Keratinocyte (primary cell): ENCODE results near the gene RBSN. TPM values are rescaled to one million over a fixed set of nuclear protein-coding genes. Genes with fewer than 3 reads are reported as not detected.
A peak's percentile ranks its signal among the peaks of the same experiment; 100 is the strongest.

Source experiments
- DNase-seq: peaks from one replicate; pipeline ENCODE4 v3.0.0-alpha.2; 2011; ENCODE audit warnings: low read depth, missing footprints, low spot score
- FAIRE-seq: peaks from 2 replicates; lab custom pipeline; 2011; peaks lifted over from hg19 to GRCh38; lab: Jason Lieb, UNC
- H2AFZ ChIP-seq: 2 replicates; pipeline ENCODE4 v1.6.0; 2012; ENCODE audit warnings: low read length, control low read depth, inconsistent platforms; ENCODE audit not compliant: control insufficient read depth
- H3K27ac ChIP-seq: 2 replicates; pipeline ENCODE4 v1.5.1; 2011; ENCODE audit warnings: low read length; ENCODE audit not compliant: control insufficient read depth, insufficient read depth
- H3K27me3 ChIP-seq: 3 replicates; pipeline ENCODE4 v1.6.0; 2011; ENCODE audit warnings: low read length; ENCODE audit not compliant: control insufficient read depth, insufficient read depth; ENCODE audit errors: extremely low read depth
- H3K36me3 ChIP-seq, 2 experiments: 2 replicates in 1 of 2; 3 replicates in 1 of 2; pipeline ENCODE4 v1.5.1; 2011; ENCODE audit warnings: low read length in 2 of 2, mild to moderate bottlenecking in 1 of 2; ENCODE audit not compliant: control insufficient read depth in 2 of 2, insufficient read depth in 2 of 2; ENCODE audit errors: extremely low read depth in 1 of 2
- H3K4me1 ChIP-seq: 3 replicates; pipeline ENCODE4 v1.5.1; 2011; ENCODE audit warnings: low read length; ENCODE audit not compliant: control insufficient read depth, insufficient read depth; ENCODE audit errors: extremely low read depth
- H3K4me2 ChIP-seq: 3 replicates; pipeline ENCODE4 v1.6.0; 2011; ENCODE audit warnings: low read depth, low read length; ENCODE audit not compliant: control insufficient read depth, insufficient read depth; ENCODE audit errors: extremely low read depth
- H3K4me3 ChIP-seq, 3 experiments: fragments of 200-600 bp in 1 of 3; sonication (generic) in 1 of 3; 2 replicates in 2 of 3; 3 replicates in 1 of 3; pipeline ENCODE4 v1.5.1; 2011 to 2016; ENCODE audit warnings: low read length in 3 of 3, mild to moderate bottlenecking in 3 of 3, control low read depth in 2 of 3, inconsistent platforms in 1 of 3, low read depth in 1 of 3, mixed read lengths in 1 of 3, mixed run types in 1 of 3, moderate library complexity in 1 of 3; ENCODE audit not compliant: control insufficient read depth in 2 of 3, insufficient read depth in 2 of 3; ENCODE audit errors: extremely low read depth in 1 of 3
- H3K79me2 ChIP-seq: 2 replicates; pipeline ENCODE4 v1.6.0; 2012; ENCODE audit warnings: low read length; ENCODE audit not compliant: control insufficient read depth, insufficient read depth
- H3K9ac ChIP-seq: 3 replicates; pipeline ENCODE4 v1.6.0; 2011; ENCODE audit warnings: low read length; ENCODE audit not compliant: control insufficient read depth, insufficient read depth; ENCODE audit errors: extremely low read depth
- H3K9me1 ChIP-seq: 3 replicates; pipeline ENCODE4 v1.6.0; 2011; ENCODE audit warnings: low read length; ENCODE audit not compliant: control insufficient read depth, insufficient read depth; ENCODE audit errors: extremely low read depth
- H3K9me3 ChIP-seq: 2 replicates; pipeline ENCODE4 v1.5.1; 2012; ENCODE audit warnings: low read depth, low read length; ENCODE audit not compliant: control insufficient read depth
- H4K20me1 ChIP-seq: 3 replicates; pipeline ENCODE4 v1.6.0; 2011; ENCODE audit warnings: low read length; ENCODE audit not compliant: control insufficient read depth, insufficient read depth; ENCODE audit errors: extremely low read depth
- CTCF ChIP-seq, 3 experiments: IDR thresholded peaks in 1 of 3; conservative IDR thresholded peaks in 1 of 3; optimal IDR thresholded peaks in 1 of 3; 2 replicates in 2 of 3; 3 replicates in 1 of 3; pipeline versions ENCODE3 to v1.5.1; 2011; ENCODE audit warnings: low read length in 3 of 3, mild to moderate bottlenecking in 3 of 3, moderate library complexity in 2 of 3, control low read depth in 1 of 3, inconsistent platforms in 1 of 3; ENCODE audit not compliant: insufficient read depth in 2 of 3; ENCODE audit errors: extremely low read depth in 1 of 3
- EZH2 ChIP-seq: IDR thresholded peaks from one replicate; pipeline ENCODE4 v1.6.1; 2012; ENCODE audit warnings: inconsistent platforms, mild to moderate bottlenecking, low read length, moderate library complexity
- dilution Hi-C: fragments of 300-500 bp; cut with MboI; formaldehyde crosslinking; loops from one replicate; pipeline ENCODE4 v1.7.0; 2020; ENCODE audit warnings: low sequenced_read_pairs; ENCODE audit not compliant: extremely low pct_ligation_motif_present
- polyA plus RNA-seq, 5 experiments: library from polyadenylated mRNA; depleted of rRNA in 3 of 5; stranded (reverse) in 3 of 5; stranded (forward) in 1 of 5; unstranded in 1 of 5; fragments of >200 nt; gene quantifications; 1 replicate in 1 of 5; 2 replicates in 3 of 5; 3 replicates in 1 of 5; pipeline versions ENCODE4 v1.2.1 to v1.2.3, GENCODE V29; 2011 to 2012; ENCODE audit warnings: missing spikeins in 2 of 5, low read depth in 1 of 5, low replicate concordance in 1 of 5

Gene RBSN
- polyA plus RNA-seq, 1 donor (not counting 4 experiments of a cell fraction or from before 2014, with no cell fraction given): 8.4 TPM

DNA sequence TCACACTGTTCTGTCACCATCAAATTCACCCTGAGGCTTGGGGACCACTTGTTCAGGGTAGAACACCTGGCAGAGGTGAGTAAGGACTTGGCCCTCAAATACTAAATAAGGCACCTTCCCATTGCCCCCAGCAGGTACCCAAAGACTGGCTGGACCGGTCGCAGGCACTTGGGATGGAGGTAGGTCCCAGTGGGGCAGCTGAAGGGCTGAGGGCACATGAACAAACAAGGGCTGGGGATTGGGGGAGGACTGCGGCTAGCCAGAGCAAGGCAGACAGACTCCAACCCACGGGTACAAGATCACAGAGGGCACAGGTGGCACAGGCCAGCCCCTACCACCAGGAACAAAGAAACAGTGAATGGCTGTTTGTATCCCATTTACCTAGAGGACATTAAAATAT is 35.7 kb downstream of the RBSN start:
- DNase-seq: no peak
- TF ChIP-seq CTCF (optimal IDR thresholded peaks at IDR 0.05 in 1 of 3, IDR thresholded peaks at IDR 0.05 in 1 of 3, conservative IDR thresholded peaks at IDR 0.05 in 1 of 3; ENCODE audit: extremely low read depth in 1 of 3, insufficient read depth in 2 of 3, low read length in 3 of 3): no peak
- no peak for TF ChIP-seq EZH2
- dilution Hi-C loops: no loop called here
- Histone ChIP-seq H3K4me1 (peaks cover 16% of the 10 kb centered on the region), H3K9ac (no peak overlapping the region), H2AFZ (no peak overlapping the region), H3K9me3 (no peaks in the 10 kb centered on the region), H3K36me3 (peaks cover 6 to 10% of the 10 kb centered on the region in 2 experiments), H3K27ac (no peak overlapping the region), H3K79me2 (peaks cover 41% of the 10 kb centered on the region), H4K20me1 (no peaks in the 10 kb centered on the region), H3K4me3 (peak overlapping the region in 1 of 3 experiments; percentile 99), H3K4me2 (peak overlapping the region; percentile 92), H3K27me3 (no peaks in the 10 kb centered on the region), H3K9me1 (no peaks in the 10 kb centered on the region)
- FAIRE-seq: no peak

- no peak for FAIRE-seq
- TF ChIP-seq CTCF (optimal IDR thresholded peaks at IDR 0.05 in 1 of 3, IDR thresholded peaks at IDR 0.05 in 1 of 3, conservative IDR thresholded peaks at IDR 0.05 in 1 of 3; ENCODE audit: extremely low read depth in 1 of 3, insufficient read depth in 2 of 3, low read length in 3 of 3) (no peak), EZH2 (no peak)
- Histone ChIP-seq H2AFZ (no peak overlapping the region), H3K4me3 (no peak overlapping the region), H3K9me1 (no peaks in the 10 kb centered on the region), H3K9me3 (no peaks in the 10 kb centered on the region), H3K27me3 (no peaks in the 10 kb centered on the region), H4K20me1 (no peaks in the 10 kb centered on the region), H3K9ac (no peak overlapping the region), H3K4me1 (peaks cover 13% of the 10 kb centered on the region), H3K27ac (no peak overlapping the region), H3K36me3 (peaks cover 16 to 19% of the 10 kb centered on the region in 2 experiments), H3K4me2 (no peak overlapping the region), H3K79me2 (peaks cover 67% of the 10 kb centered on the region)
- no peak for DNase-seq
- dilution Hi-C loops: no loop called here
Measured at GRCh38 chr3:15060029-15060428, 38.9 kb downstream of the RBSN start.
